ENCODE data around the gene NCEH1.

Gene NCEH1

GRCh38 chr3:172622156-172622555 is 88.7 kb downstream of the NCEH1 start:
- no peaks in the 10 kb centered on the region for H4K20me1 ChIP-seq (ENCODE audit: control insufficient read depth, insufficient read depth, low read depth, low read length)
- no peaks in the 10 kb centered on the region for H3K9me3 ChIP-seq (ENCODE audit: control insufficient read depth, insufficient read depth, low read length)
- TF ChIP-seq CTCF (IDR thresholded peaks at IDR 0.05; ENCODE audit: low read depth, low read length, poor library complexity, severe bottlenecking) = no peak
- TF ChIP-seq EZH2phosphoT487 (IDR thresholded peaks at IDR 0.05; ENCODE audit: borderline replicate concordance, low read length) = no peak
- H3K4me2 ChIP-seq (ENCODE audit: low read length) = no peak overlapping the region
- no peak overlapping the region for H3K27ac ChIP-seq (ENCODE audit: low read depth, low read length)
- no peaks in the 10 kb centered on the region for H3F3A ChIP-seq (ENCODE audit: control insufficient read depth, insufficient read depth)
- no peaks in the 10 kb centered on the region for H3K4me1 ChIP-seq (ENCODE audit: control insufficient read depth, low read length)
- no peak overlapping the region for H3K4me3 ChIP-seq (ENCODE audit: low read length)
- H3K36me3 ChIP-seq (ENCODE audit: control insufficient read depth, low read length) = no peaks in the 10 kb centered on the region
- H3K79me2 ChIP-seq (ENCODE audit: control insufficient read depth, low read length) = no peaks in the 10 kb centered on the region
- no peaks in the 10 kb centered on the region for H3K9me2 ChIP-seq (replicated peaks; ENCODE audit: control insufficient read depth, low read length)
- no peaks in the 10 kb centered on the region for H3K27me3 ChIP-seq (ENCODE audit: control insufficient read depth, low read length)

GRCh38 chr3:172617976-172618375 is 92.9 kb downstream of the NCEH1 start:
- H3K4me2 ChIP-seq (ENCODE audit: low read length) = no peak overlapping the region
- H3K27me3 ChIP-seq (ENCODE audit: control insufficient read depth, low read length) = no peaks in the 10 kb centered on the region
- H3K4me1 ChIP-seq (ENCODE audit: control insufficient read depth, low read length) = no peaks in the 10 kb centered on the region
- no peaks in the 10 kb centered on the region for H3K36me3 ChIP-seq (ENCODE audit: control insufficient read depth, low read length)
- no peak overlapping the region for H3K4me3 ChIP-seq (ENCODE audit: low read length)
- H3K9me2 ChIP-seq (replicated peaks; ENCODE audit: control insufficient read depth, low read length) = no peaks in the 10 kb centered on the region
- H3K79me2 ChIP-seq (ENCODE audit: control insufficient read depth, low read length) = no peaks in the 10 kb centered on the region
- no peaks in the 10 kb centered on the region for H3F3A ChIP-seq (ENCODE audit: control insufficient read depth, insufficient read depth)
- no peak overlapping the region for H3K27ac ChIP-seq (ENCODE audit: low read depth, low read length)
- TF ChIP-seq EZH2phosphoT487 (IDR thresholded peaks at IDR 0.05; ENCODE audit: borderline replicate concordance, low read length) (no peak), CTCF (IDR thresholded peaks at IDR 0.05; ENCODE audit: low read depth, low read length, poor library complexity, severe bottlenecking) (no peak)
- H4K20me1 ChIP-seq (ENCODE audit: control insufficient read depth, insufficient read depth, low read depth, low read length) = no peaks in the 10 kb centered on the region
- peaks cover 19% of the 10 kb centered on the region; the same call in 1 of the 2 replicates for H3K9me3 ChIP-seq (ENCODE audit: control insufficient read depth, insufficient read depth, low read length)

GRCh38 chr3:172617013-172617706 is 93.7 kb downstream of the NCEH1 start:
- no peak overlapping the region for H3K4me2 ChIP-seq (ENCODE audit: low read length)
- no peaks in the 10 kb centered on the region for H3K27me3 ChIP-seq (ENCODE audit: control insufficient read depth, low read length)
- no peaks in the 10 kb centered on the region for H3K79me2 ChIP-seq (ENCODE audit: control insufficient read depth, low read length)
- H3K36me3 ChIP-seq (ENCODE audit: control insufficient read depth, low read length) = no peaks in the 10 kb centered on the region
- no peaks in the 10 kb centered on the region for H3K4me1 ChIP-seq (ENCODE audit: control insufficient read depth, low read length)
- no peaks in the 10 kb centered on the region for H3F3A ChIP-seq (ENCODE audit: control insufficient read depth, insufficient read depth)
- no peaks in the 10 kb centered on the region for H3K9me2 ChIP-seq (replicated peaks; ENCODE audit: control insufficient read depth, low read length)
- H4K20me1 ChIP-seq (ENCODE audit: control insufficient read depth, insufficient read depth, low read depth, low read length) = no peaks in the 10 kb centered on the region
- TF ChIP-seq EZH2phosphoT487 (IDR thresholded peaks at IDR 0.05; ENCODE audit: borderline replicate concordance, low read length) = no peak
- no peak for TF ChIP-seq CTCF (IDR thresholded peaks at IDR 0.05; ENCODE audit: low read depth, low read length, poor library complexity, severe bottlenecking)
- H3K27ac ChIP-seq (ENCODE audit: low read depth, low read length) = no peak overlapping the region
- peaks cover 20% of the 10 kb centered on the region; the same call in 1 of the 2 replicates for H3K9me3 ChIP-seq (ENCODE audit: control insufficient read depth, insufficient read depth, low read length)
- H3K4me3 ChIP-seq (ENCODE audit: low read length) = no peak overlapping the region

All from DOHH2 (cell line).